Non-pigmented ciliary epithelial cell (primary cell): ENCODE data around the gene MAPK13.
"Not testable (repeated sequence)": the region's sequence is repeated elsewhere in the genome, so short reads cannot be mapped to it uniquely, and the experiment has no call there.

Experiments
- DNase-seq: peaks from one replicate; pipeline ENCODE4 v3.0.0-alpha.2; 2010; ENCODE audit warnings: low read depth

Gene MAPK13

DNA sequence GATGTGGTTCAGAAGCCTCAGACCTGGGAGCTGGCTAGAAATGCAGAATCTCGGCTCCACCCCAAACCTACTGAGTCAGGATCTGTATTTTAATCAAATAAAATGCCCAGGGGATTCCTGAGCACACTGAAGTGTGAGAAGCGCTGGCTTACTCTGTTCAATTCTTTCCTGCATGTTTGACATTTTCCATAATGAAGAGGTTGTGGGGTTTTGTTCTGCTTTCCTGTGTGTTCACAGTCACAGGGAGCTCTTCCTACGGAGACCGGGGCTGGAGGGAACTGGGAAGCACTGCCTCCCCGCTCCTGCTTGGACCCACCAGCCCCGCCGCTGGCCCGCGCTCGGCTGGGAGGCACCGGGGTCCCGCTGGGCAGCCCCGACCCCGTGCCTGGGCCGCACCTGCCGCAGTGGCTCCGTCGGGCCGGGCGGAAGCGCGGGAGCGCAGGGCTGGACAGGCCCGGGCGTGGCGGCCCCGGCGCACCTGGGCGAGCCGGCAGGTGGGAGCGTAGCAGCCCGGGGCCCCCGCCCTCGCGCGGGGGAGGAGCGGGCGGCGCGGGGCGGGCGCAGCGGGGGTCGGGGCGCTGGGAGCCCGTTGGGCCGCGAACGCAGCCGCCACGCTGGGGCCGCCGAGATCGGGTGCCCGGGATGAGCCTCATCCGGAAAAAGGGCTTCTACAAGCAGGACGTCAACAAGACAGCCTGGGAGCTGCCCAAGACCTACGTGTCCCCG is at the start of gene MAPK13:
MAPK13 (plus strand) TSS at position 573 of the 726 bp plus-strand sequence; CDS start at position 643, 70 bp downstream.
- no peak for DNase-seq

DNA sequence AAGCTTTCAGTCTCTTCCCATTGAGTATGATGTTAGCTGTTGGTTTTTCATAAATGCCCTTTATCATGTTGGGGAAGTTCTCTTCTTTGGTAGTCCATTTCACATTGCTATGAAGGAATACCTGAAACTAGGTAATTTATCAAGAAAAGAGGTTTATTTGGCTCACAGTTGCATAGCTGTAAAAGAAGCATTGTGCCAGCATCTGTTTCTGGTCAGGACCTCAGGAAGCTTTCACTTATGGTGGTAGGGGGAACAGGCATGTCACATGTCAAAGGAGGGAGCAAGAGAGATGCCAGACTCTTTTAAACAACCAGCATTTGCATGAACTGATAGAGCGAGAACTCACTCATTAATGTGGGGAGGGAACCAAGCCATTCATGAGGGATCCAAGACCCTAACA is 48.0 kb upstream of the MAPK13 start:
- no peak for DNase-seq

DNA sequence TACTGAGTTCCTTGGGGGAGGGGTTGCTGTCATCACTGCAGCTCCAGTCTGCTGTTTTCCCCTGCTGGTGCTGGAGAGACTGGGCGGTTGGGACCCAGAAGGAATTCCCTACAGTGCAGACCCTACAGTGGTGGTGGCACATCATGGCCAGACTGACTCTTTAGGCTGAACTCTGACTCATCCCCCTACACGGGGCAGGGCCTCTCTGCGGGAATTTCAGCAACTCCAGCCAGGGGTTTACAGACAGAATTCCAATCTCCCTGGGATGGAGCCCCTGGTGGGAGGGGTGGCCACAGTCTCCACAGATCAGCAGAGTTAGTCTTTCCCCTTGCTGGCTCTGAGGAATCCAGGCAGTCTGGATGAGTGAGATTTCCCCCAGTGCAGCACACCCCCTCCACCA is 46.9 kb upstream of the MAPK13 start:
- no peak for DNase-seq

DNA sequence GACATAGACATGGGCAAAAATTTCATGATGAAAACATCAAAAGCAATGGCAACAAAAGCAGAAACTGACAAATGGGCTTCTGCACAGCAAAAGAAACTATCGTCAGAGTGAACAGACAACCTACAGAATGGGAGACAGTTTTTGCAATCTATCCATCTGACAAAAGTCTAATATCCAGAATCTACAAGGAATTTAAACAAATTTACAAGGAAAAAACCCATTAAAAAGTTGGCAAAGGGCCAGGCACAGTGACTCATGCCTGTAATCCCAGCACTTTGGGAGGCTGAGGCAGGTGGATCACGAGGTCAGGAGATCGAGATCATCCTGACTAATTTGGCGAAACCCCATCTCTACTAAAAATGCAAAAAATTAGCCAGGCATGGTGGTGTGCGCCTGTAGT is 42.1 kb upstream of the MAPK13 start:
- DNase-seq, result not testable (repeated sequence)

DNA sequence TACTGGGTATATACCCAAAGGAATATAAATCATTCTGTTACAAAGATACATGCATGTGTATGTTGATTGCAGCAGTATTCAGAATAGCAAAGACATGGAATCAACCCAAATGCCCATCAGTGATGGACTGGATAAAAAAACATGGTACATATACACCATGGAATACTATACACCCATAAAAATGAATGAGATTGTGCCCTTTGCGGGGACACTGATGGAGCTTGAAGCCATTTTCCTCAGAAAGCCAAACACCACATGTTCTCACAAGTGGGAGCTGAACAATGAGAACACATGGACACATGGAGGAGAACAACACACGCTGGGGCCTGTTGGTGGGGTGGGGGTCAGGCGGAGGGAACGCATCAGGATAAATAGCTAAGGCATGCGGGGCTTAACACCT is 41.3 kb upstream of the MAPK13 start:
- no peak for DNase-seq

DNA sequence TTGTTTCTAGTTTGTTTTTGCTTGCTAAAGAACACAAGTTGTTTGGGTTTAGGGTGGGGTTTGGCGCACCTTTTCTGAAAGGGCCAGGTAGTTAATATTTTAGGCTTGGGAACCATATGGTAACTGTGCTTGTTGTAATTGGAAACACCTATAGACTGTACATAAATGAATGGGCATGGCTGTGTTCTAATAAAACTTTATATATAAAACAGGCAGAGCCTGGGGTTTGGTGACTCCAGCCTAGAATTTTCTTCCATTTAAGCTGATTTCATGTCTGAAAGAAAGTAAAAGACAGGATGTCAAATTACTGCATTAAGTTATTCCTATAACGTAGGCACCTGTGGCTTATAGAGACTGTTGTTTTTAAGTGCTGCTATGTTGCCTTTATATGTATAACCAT is 36.1 kb upstream of the MAPK13 start:
- no peak for DNase-seq

DNA sequence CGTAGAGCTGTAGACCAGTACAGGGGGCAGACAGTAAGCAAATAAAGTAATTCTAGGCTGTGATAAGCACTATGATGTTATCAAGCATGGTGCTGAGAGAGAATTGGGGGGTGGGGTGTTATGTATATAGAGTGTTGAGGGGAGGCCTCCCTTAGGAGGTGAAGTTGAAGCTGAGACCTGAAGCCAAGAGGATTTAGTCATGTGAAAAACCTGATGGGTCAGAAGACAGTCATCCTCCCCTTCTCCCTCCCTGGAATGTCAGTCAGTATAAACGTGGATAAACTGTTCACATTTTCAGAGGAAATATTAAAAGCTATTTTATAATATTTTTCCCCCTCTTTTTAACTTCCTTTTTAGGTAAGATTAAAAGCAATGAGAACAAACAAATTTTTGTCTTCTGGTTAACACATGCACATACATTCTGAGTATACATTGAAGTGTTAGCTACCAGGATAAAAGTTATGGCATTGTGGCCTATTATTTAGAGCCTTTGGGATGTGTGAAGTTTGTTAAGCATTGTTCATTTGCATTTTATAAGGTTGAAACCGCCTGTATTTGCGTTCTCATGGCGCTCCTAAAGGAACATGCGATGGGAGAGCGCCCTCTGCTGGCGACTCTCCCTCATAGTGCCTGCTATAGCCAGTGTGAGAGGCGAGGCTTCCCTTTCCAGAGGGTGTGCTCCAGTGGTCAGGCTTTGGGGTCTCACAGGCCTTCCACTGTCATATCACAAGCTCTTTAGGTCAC is 35.4 kb upstream of the MAPK13 start:
- DNase-seq, result peak; percentile 27

DNA sequence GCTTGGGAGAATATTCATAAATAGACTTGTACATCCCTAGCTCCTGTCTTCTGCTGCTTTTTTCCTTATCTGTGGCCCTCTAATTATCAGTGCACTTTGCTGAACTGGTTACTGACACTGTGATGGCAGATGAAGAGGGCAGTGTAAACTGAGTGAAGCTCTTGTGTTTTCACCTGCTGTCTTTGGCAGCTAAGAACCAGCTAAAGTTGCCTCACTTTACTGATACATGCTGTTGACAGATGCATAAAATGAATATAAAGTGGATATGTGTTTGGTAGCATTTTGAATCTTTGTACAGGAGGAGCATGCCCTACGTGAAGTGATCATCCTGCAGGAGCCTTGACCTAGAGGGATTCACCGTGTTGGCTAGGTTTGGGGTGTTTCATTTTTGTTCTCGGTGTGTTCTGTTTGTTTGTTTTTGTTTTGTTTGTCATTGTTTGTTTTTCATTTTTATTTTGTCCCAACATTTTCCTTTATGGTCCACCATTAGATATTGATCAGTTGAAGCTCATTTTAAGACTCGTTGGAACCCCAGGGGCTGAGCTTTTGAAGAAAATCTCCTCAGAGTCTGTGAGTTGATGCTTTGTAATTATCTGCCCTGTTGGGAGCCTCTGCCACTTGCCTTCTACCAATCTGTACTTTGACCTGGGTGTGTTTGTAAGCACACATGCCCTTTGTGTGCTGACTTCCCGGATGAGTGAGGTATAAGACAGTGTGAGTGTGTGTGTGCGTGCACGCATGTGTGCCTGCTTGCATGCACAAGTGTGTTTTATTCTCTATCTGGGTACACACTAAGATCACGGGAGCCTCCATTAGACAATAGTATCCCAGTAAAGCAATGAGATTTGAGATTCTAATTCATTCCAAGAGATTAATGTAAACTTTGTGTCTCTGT is 34.6 kb upstream of the MAPK13 start:
- no peak for DNase-seq

DNA sequence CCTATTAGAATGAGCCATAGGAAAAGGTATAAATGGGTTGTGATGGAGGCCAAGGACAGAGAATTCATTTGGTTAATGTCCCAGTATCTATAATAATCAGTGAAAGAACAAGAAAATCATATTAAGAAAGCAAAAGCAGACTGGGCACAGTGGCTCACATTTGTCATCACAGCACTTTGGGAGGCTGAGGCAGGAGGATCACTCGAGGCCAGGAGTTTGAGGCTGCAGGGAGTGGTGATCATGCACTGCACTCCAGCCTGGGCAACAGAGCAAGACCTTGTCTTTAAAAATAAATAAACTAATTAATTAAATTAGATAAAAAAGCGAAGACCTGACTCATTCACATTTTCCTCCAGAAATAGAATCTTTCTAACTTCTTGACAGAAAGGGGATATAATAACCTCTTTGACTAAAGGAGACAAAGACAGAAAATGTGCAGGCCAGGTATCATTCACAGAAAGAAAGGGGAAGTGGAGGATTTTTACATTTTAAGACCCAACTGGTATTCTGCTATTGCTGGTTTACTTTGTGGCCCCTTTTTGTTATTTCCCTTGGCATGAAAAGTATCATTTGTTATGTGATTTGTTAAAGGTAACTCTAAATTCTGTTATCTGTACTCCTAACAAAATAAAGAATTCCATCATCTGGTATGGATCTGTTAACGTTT is 31.9 kb upstream of the MAPK13 start:
- DNase-seq, result no peak

DNA sequence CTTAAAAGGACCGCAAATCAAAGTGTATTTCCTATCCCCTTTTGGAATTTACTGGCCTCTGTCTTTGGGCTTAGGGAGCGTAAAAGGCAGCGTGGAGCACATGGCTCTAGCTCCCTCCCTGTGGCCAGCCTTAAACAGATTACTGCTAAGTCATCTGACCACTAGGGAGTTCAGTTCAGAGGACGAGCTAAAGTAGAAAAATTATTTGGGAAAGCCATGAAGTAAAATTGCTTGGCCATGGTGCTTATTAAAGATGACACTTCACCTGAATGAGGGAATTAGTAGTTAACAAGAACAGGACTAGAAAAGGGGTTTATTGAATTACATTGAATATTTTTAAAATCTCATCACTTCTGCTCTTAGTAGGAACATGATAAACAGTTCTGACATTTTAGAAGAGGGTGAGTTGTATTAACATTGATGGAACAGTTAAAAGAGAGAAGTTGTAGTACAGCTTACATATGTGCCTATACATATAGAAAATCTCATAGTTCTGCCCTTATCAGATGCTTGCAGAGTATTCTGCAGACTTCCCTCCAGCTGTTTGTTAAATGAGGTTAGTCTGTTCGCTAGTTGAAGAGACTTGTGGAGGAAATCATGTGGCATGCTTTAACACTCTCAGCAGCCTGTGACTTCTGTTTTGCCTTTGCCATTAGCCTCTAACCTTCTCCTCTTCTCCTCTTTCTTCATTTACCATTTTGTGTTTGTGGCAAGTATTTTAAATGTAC is 31.2 kb upstream of the MAPK13 start:
- no peak for DNase-seq

DNA sequence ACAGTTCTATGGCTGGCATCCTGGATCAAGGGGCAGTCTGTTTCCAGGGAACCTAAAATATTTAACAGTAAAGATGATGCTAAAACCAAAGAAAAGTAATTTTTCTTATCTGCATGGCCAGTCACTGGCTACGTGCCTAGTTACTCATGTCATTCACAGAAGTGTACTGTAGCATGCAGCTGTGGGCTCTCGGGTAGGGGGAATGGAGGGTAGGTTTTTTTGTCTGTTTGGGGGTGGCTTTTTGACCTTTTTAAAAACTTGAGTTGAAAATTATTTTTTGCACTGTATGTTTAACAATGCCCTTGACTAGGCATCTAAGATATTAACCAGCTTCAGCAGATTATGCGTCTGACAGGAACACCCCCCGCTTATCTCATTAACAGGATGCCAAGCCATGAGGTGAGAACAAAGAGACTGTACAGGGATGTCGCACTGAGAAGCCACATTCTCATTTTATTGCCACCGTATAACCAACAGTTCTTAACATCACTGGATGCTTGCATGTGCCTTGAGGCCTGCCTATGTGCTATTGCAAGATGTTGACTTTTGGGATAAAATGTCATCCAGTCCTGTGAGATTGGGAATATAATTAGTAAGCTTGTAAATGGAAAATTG is 30.3 kb upstream of the MAPK13 start:
- DNase-seq, result no peak

DNA sequence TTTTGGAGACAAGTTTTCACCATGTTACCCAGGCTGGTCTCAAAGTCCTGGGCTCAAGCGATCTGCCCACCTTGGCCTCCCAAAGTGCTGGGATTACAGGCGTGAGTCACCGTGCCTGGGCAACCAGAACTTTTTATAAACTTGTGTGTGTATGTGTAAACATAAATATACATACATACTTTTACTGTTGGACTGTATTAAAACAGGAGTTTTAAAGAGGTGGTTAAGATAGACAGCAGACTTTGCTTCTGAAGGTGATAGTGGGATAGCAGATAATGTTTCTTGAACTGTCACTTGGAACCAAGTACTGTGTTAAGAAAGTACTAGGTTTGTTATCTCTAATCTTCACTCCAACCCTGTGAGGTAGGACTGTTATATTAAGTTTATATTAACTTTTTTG is 28.6 kb upstream of the MAPK13 start:
- no peak for DNase-seq

DNA sequence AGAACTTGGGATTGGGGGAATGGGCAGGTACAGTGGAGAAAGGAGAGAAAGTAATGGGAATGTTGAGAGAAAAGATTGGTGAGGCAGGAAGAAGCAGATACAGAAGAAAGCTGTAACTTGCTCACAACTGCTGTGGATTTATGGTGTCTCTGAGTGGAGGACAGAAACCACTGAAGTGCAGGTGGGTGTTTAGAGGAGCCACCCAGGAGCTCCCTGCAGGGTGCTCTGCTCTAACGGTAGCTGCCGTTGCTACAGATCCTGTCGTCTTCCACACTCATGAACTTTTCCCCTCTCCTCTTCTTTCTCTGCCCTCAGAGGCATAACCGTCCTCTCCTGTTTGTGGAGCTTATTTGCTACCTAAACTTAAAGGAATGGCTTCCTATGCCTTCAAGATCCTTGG is 27.5 kb upstream of the MAPK13 start:
- no peak for DNase-seq

DNA sequence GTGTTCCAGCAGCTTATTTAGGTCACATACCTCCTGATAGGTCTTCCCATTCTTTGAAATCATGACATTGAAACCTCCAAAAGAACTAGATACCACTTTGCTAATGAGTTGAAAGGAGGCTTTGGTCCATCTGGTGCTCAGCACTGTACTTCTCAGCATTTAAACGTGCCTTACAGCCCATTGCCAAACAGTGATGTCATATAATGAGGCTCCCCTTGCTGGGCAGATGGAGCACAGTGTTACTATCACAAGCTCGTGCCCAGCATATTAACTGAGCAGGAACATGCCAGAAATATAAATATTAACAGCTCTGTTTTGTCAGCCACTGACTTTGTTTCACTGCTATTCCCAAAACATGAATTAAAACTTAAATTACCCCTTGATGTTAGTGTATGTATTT is 25.5 kb upstream of the MAPK13 start:
- DNase-seq, result no peak

DNA sequence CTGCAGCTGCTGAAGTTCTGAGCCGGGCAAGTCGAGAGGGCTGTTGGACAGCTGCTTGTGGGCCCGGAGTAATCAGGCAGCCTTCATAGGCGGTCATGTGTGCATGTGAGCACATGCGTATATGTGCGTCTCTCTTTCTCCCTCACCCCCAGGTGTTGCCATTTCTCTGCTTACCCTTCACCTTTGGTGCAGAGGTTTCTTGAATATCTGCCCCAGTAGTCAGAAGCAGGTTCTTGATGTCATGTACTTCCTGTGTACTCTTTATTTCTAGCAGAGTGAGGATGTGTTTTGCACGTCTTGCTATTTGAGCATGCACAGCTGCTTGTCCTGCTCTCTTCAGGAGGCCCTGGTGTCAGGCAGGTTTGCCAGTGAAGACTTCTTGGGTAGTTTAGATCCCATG is 21.2 kb upstream of the MAPK13 start:
- DNase-seq, result no peak

DNA sequence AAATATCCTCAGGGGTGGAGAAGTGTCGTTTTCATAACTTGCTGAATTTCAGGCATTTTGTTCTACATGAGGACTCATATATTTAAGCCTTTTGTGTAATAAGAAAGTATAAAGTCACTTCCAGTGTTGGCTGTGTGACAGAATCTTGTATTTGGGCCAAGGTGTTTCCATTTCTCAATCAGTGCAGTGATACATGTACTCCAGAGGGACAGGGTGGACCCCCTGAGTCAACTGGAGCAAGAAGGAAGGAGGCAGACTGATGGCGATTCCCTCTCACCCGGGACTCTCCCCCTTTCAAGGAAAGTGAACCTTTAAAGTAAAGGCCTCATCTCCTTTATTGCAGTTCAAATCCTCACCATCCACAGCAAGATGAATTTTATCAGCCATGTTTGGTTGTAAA is 20.3 kb upstream of the MAPK13 start:
- no peak for DNase-seq

DNA sequence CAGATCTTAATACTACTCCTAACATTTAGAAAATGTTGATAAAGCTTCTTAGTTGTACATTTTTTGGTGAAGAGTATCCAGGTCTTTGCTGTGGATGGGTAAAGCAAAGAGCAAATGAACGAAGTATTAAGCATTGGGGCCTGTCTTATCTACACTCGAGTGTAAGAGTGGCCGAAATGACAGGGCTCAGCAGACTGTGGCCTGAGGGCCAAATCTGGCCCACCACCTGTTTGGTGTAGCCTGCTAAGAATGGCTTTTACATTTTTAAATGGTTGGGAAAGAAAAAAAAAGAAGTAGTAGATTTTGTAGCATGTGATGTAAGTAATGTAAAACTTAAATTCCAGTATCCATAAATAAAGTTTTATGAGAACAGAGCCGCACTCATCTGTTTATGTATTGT is 19.4 kb upstream of the MAPK13 start:
- no peak for DNase-seq

DNA sequence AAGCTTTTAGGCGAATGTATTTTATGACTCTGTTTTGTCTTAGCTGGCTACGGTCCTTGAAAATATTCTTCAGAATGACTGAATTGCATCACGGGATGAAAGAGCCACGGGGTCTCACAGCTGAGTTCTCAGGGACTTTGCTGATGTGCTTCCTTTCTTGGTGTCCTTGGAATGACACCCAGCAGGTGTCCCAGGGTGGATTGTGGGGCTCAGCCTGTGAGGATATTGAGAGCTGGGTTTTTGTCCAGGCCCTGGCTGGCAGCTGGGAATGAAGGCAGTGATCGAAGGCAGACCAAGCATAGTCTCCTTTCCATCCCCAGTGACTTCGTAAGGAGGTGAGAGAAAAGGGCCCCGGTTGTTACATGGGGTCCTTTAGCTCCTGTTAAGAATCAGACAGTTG is 18.8 kb upstream of the MAPK13 start:
- DNase-seq, result no peak

DNA sequence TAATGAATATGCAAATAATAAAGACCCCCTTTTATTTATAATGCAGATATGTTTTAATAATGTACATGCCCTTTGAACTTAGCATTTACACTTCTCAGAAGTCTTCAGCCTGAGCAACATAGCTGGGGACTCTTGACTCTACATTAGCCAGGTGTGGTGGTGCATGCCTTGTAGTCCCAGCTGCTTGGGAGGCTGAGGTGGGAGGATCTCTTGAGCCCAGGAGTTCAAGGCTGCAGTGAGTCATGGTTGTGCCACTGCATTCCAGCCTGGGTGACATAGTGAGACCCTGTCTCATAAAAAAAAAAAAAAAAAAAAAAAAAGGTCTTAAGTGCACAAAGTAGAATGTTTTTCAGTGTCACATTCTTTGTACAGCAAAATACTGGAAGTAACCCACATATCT is 17.3 kb upstream of the MAPK13 start:
- no peak for DNase-seq

DNA sequence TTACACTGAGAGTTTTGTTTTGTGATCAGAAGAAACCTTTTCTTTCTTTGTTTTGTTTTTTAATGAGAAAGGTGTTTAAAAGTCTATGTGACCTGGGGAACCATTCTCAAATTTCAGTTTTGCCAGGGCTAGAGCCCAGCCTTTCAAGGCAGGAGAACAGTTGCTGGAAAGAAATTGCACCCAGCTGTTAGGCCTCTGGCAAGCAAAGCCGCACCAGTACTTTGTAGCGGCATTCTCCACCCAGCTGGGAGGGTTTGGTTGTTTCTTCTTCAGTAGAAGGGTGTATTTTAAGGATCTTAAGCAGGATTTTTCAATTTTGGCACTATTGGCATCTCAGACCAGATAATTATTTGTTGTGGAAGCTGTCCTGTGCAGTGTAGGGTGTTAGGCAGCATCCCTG is 16.6 kb upstream of the MAPK13 start:
- DNase-seq, result no peak

DNA sequence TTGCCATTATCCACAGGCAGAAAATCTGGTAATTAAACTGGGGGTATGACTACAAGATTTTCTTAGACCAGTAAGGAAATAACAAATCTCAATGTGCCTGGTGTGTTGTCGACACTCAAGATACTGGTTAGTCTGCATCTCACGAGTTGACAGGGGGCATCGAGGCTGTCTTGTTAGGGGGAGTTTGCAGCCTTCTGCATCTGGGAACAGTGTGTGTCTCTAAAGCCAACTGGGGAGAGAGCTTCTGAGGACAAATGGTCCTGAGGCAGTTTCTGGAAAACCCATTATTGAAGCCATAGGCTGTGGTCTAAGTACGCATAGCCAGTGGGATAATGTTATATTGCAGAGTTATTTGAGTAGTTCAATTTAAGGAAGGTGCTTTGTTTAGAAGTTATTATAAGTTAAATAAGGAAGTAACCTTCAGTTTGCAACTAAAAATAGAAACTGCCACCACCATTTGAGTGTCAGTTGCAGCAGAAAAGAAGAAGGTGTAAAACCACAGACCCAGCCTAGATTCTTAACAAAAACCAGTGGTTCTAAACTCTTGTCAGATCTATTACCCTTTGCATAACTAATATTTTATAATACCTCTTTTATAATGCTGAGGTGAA is 15.4 kb upstream of the MAPK13 start:
- no peak for DNase-seq
